NCI-H2029 (cell line): Measurements from ENCODE around the gene KIF4B.
A peak's percentile ranks its signal among the peaks of the same experiment; 100 is the strongest.
"Not testable (repeated sequence)": the region's sequence is repeated elsewhere in the genome, so short reads cannot be mapped to it uniquely, and the experiment has no call there.

Experiments used
- DNase-seq: peaks from one replicate; lab custom pipeline; 2025; lab: John Stamatoyannopoulos, UW

Gene KIF4B, protein sequence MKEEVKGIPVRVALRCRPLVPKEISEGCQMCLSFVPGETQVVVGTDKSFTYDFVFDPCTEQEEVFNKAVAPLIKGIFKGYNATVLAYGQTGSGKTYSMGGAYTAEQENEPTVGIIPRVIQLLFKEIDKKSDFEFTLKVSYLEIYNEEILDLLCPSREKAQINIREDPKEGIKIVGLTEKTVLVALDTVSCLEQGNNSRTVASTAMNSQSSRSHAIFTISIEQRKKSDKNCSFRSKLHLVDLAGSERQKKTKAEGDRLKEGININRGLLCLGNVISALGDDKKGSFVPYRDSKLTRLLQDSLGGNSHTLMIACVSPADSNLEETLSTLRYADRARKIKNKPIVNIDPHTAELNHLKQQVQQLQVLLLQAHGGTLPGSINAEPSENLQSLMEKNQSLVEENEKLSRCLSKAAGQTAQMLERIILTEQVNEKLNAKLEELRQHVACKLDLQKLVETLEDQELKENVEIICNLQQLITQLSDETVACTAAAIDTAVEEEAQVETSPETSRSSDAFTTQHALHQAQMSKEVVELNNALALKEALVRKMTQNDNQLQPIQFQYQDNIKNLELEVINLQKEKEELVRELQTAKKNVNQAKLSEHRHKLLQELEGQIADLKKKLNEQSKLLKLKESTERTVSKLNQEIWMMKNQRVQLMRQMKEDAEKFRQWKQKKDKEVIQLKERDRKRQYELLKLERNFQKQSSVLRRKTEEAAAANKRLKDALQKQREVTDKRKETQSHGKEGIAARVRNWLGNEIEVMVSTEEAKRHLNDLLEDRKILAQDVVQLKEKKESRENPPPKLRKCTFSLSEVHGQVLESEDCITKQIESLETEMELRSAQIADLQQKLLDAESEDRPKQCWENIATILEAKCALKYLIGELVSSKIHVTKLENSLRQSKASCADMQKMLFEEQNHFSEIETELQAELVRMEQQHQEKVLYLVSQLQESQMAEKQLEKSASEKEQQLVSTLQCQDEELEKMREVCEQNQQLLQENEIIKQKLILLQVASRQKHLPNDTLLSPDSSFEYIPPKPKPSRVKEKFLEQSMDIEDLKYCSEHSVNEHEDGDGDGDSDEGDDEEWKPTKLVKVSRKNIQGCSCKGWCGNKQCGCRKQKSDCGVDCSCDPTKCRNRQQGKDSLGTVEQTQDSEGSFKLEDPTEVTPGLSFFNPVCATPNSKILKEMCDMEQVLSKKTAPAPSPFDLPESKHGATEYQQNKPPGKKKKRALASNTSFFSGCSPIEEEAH

DNA sequence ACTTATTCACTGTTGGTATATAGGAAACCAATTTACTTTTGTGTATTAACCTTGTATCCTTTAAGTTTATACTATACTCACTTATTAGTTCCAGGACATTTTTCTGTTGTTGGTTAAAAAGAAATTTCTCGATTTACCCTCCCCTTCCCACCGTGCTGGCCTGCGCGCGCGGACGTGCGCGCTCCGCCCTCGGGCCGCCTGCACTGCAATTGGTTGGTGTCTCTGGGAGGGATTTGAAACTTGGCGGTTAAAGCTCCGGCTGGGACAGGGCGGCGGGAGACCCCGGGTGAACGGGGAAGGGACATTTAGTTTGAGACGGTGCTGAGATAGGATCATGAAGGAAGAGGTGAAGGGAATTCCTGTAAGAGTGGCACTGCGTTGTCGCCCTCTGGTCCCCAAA is at the start of gene KIF4B:
TSS of gene KIF4B (plus strand) at position 230 of the 400 bp plus-strand sequence. CDS start at position 335, 105 bp downstream.
- no peak for DNase-seq

GRCh38 chr5:154966081-154966841 is 47.3 kb upstream of the KIF4B start:
- DNase-seq = no peak

DNA sequence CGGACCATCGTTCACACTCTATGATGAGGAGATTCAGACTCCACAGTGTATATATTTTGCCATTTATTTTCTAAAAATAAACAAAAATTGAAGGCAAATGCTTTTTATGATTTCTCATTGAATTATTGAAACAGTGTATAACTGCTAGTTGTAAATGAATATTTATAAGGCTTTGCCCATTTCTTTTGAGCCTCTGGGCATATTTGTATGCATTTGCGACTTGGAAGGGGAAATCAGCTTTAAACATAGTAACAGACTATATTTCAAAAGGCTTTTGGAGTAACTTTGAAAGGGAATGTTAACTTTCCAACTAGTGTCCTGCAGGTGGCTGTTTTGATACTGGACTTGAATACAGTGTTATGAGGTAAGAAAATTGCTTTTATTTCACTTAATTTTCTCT is 46.7 kb upstream of the KIF4B start:
- DNase-seq = no peak

- DNase-seq = no peak
These were observed 46.0 kb upstream of the KIF4B start for GRCh38 chr5:154967421-154968024.

DNA sequence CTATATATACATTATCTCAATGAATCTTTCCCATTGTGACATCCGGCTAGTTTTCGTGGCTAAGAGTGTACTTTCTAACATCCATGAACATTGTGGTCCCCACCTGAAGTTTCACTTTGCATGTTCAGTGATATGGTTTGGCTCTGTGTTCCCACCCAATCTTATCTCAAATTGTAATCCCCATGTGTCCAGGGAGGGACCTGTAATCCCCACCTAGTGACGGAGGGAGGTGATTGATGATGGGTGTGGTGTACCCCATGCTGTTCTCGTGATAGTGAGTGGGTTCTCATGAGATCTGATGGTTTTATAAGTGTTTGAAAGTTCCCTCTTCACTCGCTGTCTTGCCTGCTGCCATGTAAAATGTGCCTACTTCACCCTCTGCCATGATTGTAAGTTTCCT is 44.6 kb upstream of the KIF4B start:
- DNase-seq = no peak

GRCh38 chr5:154970759-154971158 is 42.8 kb upstream of the KIF4B start:
- DNase-seq = no peak

- DNase-seq = no peak
These were observed 42.1 kb upstream of the KIF4B start for GRCh38 chr5:154971501-154971900.

GRCh38 chr5:154972476-154973080 is 41.0 kb upstream of the KIF4B start:
- DNase-seq = peak; percentile 17

- not testable (repeated sequence) for DNase-seq
These were observed 37.5 kb upstream of the KIF4B start for GRCh38 chr5:154976082-154976481.

GRCh38 chr5:154977409-154977808 is 36.1 kb upstream of the KIF4B start:
- DNase-seq = no peak

DNA sequence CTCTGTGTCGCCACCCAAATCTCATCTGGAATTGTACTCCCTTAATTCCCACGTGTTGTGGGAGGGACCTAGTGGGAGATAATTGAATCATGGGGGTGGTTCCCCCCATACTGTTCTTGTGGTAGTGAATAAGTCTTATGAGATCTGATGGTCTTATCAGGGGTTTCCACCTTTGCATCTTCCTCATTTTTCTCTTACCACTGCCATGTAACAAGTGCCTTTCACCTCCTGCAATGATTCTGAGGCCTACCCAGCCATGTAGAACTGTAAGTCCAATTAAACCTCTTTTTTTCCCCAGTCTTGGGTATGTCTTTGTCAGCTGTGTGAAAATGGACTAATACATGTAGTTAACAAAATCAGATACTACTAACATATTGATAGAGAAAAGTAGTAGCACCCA is 35.3 kb upstream of the KIF4B start:
- not testable (repeated sequence) for DNase-seq

- DNase-seq = no peak
These were observed 28.5 kb upstream of the KIF4B start for GRCh38 chr5:154984946-154985516.

DNA sequence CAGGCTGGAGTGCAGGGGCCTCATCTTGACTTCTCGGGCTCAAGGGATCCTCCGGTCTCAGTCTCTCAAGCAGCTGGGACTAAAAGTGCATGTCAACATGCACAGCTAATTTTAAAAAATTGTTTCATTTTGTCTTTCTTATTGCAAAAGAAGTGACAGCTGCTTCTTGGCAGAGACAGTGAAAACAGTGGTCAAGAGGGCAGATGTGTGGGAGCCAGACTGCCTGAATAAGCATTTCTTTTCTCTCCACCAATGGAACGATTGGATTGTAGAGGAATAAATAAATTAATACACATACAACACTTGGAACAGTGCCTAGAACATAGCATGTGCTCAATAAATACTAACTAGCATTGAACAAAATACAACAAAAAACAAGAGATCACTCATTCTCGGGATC is 27.4 kb upstream of the KIF4B start:
- no peak for DNase-seq

- no peak for DNase-seq
These were observed 23.9 kb upstream of the KIF4B start for GRCh38 chr5:154989626-154990025.

DNA sequence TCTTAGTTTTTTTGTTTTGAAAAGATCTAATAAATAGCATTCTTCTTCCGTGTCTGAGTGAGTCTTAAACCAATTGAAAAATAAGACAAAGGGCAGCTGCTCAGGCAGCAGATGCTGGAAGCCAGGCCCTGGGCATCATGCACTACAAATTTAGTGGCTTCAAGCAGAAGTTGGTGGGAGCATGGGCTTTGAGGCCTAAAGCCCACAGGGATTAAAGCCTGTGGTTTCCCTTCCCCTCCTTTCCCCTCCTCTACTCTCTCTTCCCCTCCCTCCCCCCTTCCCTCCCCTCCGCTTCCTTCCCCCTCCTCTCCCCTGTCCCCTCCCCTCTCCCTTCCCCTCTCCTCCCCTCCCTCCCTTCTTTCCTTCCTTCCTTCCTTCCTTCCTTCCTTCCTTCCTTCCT is 20.1 kb upstream of the KIF4B start:
- DNase-seq = no peak

- no peak for DNase-seq
These were observed 17.9 kb upstream of the KIF4B start for GRCh38 chr5:154995679-154996078.

DNA sequence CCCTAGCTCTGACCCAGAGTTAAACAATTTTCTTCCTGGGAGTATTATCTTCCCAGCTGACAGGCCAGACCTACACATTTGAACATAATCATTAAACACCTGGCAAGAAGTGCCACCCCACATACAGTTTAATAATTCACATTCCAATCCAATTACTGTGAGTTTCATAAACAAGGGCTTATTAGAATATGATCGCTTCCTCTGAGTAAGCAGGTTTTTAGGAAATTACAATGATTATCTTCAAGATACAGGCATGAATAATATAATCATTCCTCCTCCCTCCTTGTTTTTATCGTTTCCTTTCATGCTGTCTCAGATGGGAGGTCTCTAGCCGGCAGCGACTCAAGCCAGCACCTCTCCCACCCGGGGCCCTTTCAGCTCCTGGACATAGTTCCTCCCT is 15.8 kb upstream of the KIF4B start:
- no peak for DNase-seq

DNA sequence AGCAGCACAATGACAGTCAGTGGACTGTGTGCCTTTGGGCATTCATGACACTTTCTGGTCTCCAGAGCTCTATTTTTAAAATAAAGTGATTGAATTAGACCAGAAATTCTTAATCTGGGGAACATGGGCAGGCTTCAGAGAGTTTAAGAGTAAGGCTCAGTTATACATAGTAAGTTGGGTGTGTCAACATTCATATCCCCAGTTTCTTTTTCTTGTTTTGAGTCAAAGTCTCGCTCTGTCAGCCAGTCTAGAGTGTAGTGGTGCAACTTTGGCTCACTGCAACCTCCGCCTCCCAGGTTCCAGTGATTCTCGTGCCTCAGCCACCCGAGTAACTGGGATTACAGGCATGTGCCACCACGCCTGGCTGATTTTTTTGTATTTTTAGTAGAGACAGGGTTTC is 13.7 kb upstream of the KIF4B start:
- no peak for DNase-seq

- no peak for DNase-seq
These were observed 12.0 kb upstream of the KIF4B start for GRCh38 chr5:155001523-155001922.

DNA sequence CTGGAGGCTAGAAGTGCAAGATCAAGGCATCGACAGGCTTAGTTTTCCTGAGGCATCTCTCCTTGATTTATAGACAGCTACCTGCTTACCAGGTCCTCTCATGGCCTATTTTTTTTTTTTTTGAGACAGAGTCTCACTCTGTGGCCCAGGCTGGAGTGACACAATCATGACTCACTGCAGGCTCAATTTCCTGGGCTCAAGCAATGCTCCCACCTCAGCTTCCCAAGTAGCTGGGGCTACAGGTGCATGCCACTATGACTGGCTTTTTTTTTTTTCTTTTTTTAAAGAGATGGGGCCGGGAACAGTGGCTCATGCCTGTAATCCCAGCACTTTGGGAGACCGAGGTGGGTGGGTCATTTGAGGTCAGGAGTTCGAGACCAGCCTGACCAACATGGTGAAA is 10.8 kb upstream of the KIF4B start:
- not testable (repeated sequence) for DNase-seq
